ENCODE measurements around the gene BBIP1.
"Not testable (repeated sequence)": the region's sequence is repeated elsewhere in the genome, so short reads cannot be mapped to it uniquely, and the experiment has no call there.

The BBIP1 gene

DNA sequence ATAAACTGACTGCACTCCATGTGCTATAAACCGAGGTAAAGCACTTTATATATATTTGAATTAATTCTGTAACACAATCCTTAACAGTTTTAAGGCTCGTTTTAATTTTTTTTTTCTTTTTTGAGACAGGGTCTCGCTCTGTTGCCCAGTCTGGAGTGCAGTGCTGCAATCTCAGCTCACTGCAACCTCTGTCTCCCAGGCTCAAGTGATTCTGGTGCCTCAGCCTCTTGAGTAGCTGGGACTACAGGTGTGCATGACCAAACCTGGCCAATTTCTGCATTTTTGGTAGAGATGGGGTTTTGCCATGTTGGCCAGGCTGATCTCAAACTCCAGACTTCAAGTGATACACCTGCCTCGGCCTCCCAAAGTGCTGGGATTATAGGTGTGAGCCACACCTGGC is 3.4 kb downstream of the BBIP1 start:
- not testable (repeated sequence) for H3K36me3 ChIP-seq (ENCODE audit: insufficient read depth, low read length); H3K4me3 ChIP-seq (ENCODE audit: low read length); H2AFZ ChIP-seq (ENCODE audit: low read depth, low read length); H3K27me3 ChIP-seq (ENCODE audit: insufficient read depth, low read length); H3K9me3 ChIP-seq (ENCODE audit: low read length)
- peaks cover 24% of the 10 kb centered on the region for H3K4me1 ChIP-seq (ENCODE audit: insufficient read depth, low read length)

DNA sequence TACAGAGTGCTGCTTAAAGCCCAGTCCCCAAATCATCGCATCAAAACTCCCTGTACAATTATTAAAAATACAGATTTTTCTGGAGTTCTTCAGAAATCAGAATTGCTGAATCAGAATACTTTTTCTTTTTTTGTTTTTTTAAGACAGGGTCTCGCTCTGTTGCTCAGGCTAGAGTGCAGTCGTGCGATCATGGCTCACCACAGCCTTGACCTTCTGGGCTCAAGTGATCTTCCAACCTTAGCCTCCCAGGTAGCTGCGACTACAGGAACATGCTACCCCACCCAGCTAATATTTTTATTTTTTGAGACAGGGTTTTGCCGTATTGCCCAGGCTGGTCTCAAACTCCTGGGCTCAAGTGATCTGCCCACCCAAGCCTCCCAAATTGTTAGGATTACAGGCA is 3.9 kb downstream of the BBIP1 start:
- H2AFZ ChIP-seq (ENCODE audit: low read depth, low read length): no peak overlapping the region
- H3K9me3 ChIP-seq (ENCODE audit: low read length): no peaks in the 10 kb centered on the region
- no peak overlapping the region for H3K4me3 ChIP-seq (ENCODE audit: low read length)
- H3K27me3 ChIP-seq (ENCODE audit: insufficient read depth, low read length): no peaks in the 10 kb centered on the region
- peaks cover 24% of the 10 kb centered on the region for H3K4me1 ChIP-seq (ENCODE audit: insufficient read depth, low read length)
- no peaks in the 10 kb centered on the region for H3K36me3 ChIP-seq (ENCODE audit: insufficient read depth, low read length)

DNA sequence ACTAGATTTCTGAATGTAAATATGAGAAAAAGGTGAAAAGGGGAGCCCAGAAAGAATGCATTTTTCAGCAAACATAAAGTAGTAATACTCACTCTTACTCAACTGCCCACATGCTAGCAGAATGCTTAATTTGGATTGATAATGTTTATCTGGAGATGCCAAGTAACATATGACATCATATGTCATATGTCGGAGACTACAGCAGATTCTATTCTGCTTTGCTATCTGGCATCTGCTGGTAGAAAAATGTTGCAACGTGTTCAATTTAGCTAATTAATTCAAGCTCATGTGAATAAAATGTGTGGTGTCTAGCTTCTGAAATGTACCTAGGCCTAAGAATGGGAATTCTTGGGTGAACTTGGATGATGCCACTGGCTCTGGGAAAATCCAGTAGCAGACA is 4.5 kb downstream of the BBIP1 start:
- Histone ChIP-seq H2AFZ (ENCODE audit: low read depth, low read length) (no peak overlapping the region), H3K4me1 (ENCODE audit: insufficient read depth, low read length) (peaks cover 24% of the 10 kb centered on the region), H3K27me3 (ENCODE audit: insufficient read depth, low read length) (no peaks in the 10 kb centered on the region), H3K36me3 (ENCODE audit: insufficient read depth, low read length) (no peaks in the 10 kb centered on the region), H3K9me3 (ENCODE audit: low read length) (no peaks in the 10 kb centered on the region), H3K4me3 (ENCODE audit: low read length) (no peak overlapping the region)

DNA sequence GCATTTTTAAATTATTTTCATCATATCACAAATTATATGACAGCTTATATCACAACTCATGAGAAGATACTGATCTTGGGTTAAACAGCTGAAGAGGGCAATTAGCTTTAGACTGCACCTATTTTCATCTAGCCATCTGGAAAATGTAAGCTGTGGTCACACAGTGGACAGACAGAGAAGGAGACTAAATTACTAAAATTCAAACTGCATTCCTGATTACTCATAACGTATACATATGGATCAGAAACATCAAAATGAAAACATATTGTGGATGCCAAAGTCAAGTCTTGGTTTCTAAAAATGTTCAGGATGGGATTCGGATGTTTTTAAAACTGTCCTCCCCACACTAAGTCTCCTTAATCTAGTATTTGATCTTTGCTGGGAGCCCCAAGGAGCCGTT is 6.6 kb downstream of the BBIP1 start:
- no peak overlapping the region for H2AFZ ChIP-seq (ENCODE audit: low read depth, low read length)

DNA sequence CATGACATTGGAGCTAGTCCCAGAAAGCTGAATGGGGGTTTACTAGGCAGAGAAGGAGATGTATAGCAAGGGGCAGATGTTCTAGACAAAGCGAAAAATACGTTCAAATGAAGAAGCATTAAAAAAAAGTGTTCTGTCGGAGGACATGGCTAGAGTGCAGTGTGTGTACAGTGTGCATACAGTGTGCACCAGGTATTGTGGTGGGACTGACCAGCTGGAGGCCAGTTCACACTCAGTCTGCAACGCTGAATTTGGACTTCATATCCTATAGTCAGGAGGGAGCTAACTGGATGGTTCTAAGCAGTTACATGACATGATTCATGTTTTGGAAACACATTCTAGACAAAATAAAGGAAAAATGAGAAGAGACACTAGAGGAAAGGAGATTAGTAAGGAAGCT is 8.8 kb downstream of the BBIP1 start:
- H3K4me3 ChIP-seq (ENCODE audit: low read length): no peak overlapping the region

More for the DNA sequence above, 6.6 kb downstream of the BBIP1 start:
- no peak overlapping the region for H3K4me3 ChIP-seq (ENCODE audit: low read length)
- H3K4me1 ChIP-seq (ENCODE audit: insufficient read depth, low read length): peaks cover 15% of the 10 kb centered on the region
- no peaks in the 10 kb centered on the region for H3K9me3 ChIP-seq (ENCODE audit: low read length)
- H3K36me3 ChIP-seq (ENCODE audit: insufficient read depth, low read length): peaks cover 3% of the 10 kb centered on the region
- H3K27me3 ChIP-seq (ENCODE audit: insufficient read depth, low read length): no peaks in the 10 kb centered on the region

DNA sequence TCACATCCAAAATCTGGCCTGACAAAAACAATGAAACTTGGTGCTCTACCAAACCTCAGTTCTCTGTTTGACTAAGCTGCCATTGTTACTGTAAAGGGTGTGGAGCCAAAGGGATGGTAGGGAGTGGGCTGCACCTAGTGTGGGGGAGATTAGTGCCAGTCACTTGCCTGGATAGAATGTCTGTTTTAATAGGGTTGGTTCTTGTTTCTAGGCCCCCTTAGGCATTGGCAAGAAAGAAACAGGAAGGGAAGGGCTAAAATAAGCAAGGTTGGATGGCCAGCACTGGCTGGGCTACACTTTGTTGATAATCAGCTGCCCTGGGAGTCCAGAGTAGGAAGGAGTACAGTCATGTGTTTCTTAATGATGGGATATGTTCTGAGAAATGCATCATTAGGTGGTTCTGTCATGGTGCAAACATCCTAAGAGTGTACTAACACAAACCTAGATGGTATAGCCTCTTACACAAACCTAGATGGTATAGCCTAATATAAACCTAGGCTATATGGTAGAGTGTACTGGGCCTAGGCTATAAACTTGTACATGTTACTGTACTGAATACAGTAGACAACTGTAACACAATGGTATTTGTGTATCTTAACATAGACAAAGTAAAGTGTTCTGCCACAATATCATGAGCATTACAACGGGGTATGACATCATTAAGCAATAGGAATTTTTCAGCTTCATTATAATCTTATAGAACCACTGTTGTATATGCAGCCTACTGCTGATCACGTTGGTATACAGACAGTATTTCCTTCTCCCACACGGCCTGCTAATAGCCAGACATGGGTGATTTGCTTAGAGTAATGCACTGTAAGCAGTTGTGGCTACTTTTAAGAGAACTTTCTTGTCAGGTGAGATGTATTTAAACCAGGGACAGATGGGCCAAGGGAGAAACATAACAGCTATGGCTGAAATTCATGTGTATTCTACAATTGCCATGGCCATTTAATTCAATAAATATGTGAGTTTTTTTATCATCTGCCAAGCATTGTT is 15.4 kb downstream of the BBIP1 start:
- H3K4me1 ChIP-seq (ENCODE audit: insufficient read depth, low read length): no peaks in the 10 kb centered on the region
- no peaks in the 10 kb centered on the region for H3K27me3 ChIP-seq (ENCODE audit: insufficient read depth, low read length)
- no peak overlapping the region for H2AFZ ChIP-seq (ENCODE audit: low read depth, low read length)
- peaks cover 22% of the 10 kb centered on the region for H3K36me3 ChIP-seq (ENCODE audit: insufficient read depth, low read length)
- no peaks in the 10 kb centered on the region for H3K9me3 ChIP-seq (ENCODE audit: low read length)
- no peak overlapping the region for H3K4me3 ChIP-seq (ENCODE audit: low read length)

More for the DNA sequence above, 8.8 kb downstream of the BBIP1 start:
- Histone ChIP-seq H3K4me1 (ENCODE audit: insufficient read depth, low read length) (no peaks in the 10 kb centered on the region), H3K36me3 (ENCODE audit: insufficient read depth, low read length) (peaks cover 3% of the 10 kb centered on the region), H3K9me3 (ENCODE audit: low read length) (no peaks in the 10 kb centered on the region), H2AFZ (ENCODE audit: low read depth, low read length) (no peak overlapping the region), H3K27me3 (ENCODE audit: insufficient read depth, low read length) (no peaks in the 10 kb centered on the region)

DNA sequence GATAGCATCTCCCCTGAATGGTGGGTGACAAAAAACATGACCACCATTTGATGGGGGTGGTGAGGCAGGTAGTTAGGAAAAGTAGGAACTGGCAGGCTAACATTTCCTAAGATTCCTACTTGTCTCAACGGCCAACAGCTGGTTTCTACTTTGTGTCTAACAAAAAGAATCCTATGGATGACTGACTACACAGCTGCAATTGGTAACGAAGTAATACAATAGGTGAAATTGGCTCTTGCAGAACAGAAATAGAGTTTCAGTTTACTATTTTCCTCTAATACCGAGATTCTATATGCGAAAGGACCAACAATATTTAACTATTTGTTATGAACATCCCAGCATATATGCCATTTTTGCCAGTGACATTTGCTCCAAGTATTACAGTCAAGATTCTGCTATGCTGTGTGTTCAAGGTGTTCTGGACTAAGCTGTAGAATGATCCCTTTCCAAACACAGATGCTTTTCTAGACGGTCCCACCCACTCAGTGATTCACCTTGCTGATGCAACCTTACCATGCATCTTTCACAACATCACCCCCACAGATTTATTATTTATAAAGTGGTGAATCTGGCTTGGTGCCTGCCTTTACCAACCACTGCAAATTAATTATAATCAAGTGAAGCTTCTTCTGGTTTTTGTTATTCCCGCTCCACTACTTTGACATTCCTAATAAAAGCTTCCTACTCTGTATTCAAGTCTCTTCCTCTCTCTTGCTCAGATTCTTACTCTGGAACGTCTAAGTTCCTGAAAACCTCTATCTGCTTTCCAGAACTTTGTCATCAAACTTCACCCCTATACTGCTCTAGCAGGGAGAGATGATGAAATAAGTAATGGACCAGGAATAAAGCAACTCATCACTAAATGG is 16.8 kb downstream of the BBIP1 start:
- no peaks in the 10 kb centered on the region for H3K4me1 ChIP-seq (ENCODE audit: insufficient read depth, low read length)
- H2AFZ ChIP-seq (ENCODE audit: low read depth, low read length): no peak overlapping the region
- H3K9me3 ChIP-seq (ENCODE audit: low read length): no peaks in the 10 kb centered on the region
- H3K27me3 ChIP-seq (ENCODE audit: insufficient read depth, low read length): no peaks in the 10 kb centered on the region
- no peak overlapping the region for H3K4me3 ChIP-seq (ENCODE audit: low read length)
- H3K36me3 ChIP-seq (ENCODE audit: insufficient read depth, low read length): peaks cover 29% of the 10 kb centered on the region

DNA sequence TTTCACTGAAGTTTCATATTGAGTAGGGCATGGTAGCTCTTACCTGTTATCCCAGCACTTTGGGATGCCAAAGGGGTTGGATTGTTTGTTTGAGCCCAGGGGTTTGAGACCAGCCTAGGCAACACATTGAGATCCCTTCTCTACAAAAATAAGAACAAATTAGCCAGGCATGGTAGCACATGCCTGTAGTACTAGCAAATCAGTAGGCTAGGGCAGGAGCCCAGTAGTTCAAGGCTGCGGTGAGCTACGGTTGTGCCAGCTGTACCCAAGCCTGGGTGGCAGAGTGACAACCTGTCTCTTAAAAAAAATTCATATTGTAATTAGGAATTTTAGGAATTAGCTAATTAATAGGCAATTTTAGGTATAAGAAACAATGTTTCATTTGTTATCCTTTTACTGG is 18.0 kb downstream of the BBIP1 start:
- Histone ChIP-seq H3K27me3 (ENCODE audit: insufficient read depth, low read length) (no peaks in the 10 kb centered on the region), H3K36me3 (ENCODE audit: insufficient read depth, low read length) (peaks cover 39% of the 10 kb centered on the region), H2AFZ (ENCODE audit: low read depth, low read length) (no peak overlapping the region), H3K4me1 (ENCODE audit: insufficient read depth, low read length) (no peaks in the 10 kb centered on the region), H3K4me3 (ENCODE audit: low read length) (no peak overlapping the region), H3K9me3 (ENCODE audit: low read length) (no peaks in the 10 kb centered on the region)

DNA sequence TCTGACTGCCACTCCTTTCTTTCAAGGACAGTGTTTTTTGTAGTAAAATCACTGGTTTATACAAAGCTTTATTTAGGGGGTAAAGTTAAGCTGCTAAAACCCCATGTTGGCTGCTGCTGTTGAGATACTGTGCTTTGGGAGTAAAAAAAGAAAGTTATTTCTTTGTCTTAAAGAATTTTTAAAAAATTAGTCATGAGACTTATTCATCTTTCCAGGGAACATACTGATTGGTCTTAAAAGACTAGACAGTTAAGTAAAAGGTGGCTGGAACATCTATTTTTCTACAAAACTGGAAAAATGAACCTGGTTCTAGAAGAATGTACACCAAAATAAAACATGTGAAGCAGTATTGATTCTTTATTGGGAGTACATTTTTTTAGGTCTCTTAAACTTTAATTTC is 20.6 kb downstream of the BBIP1 start:
- no peaks in the 10 kb centered on the region for H3K9me3 ChIP-seq (ENCODE audit: low read length)
- H3K36me3 ChIP-seq (ENCODE audit: insufficient read depth, low read length): peaks cover 55% of the 10 kb centered on the region
- no peak overlapping the region for H3K4me3 ChIP-seq (ENCODE audit: low read length)
- H3K27me3 ChIP-seq (ENCODE audit: insufficient read depth, low read length): no peaks in the 10 kb centered on the region
- H3K4me1 ChIP-seq (ENCODE audit: insufficient read depth, low read length): no peaks in the 10 kb centered on the region
- no peak overlapping the region for H2AFZ ChIP-seq (ENCODE audit: low read depth, low read length)

DNA sequence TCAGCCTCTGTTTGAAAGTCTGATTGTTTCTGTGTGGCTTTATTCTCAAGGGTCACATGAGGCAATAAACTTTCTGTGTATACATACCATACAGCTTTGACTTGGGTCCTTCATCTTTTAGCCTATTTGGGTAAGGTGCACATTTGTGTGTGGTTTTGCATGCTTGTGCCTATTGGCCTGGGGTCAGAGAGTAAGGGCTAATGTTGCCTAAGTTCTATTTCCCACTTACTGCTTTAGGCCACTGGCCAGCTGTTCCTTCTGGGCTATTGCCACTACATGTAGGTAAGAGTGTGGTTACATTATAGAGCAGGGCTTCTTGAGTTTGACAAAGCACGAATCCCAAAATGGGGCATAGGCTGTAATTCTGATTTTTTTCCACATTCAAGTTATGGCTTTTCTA is 21.8 kb downstream of the BBIP1 start:
- no peaks in the 10 kb centered on the region for H3K4me1 ChIP-seq (ENCODE audit: insufficient read depth, low read length)
- H3K9me3 ChIP-seq (ENCODE audit: low read length): no peaks in the 10 kb centered on the region
- peaks cover 59% of the 10 kb centered on the region for H3K36me3 ChIP-seq (ENCODE audit: insufficient read depth, low read length)
- H2AFZ ChIP-seq (ENCODE audit: low read depth, low read length): no peak overlapping the region
- H3K27me3 ChIP-seq (ENCODE audit: insufficient read depth, low read length): no peaks in the 10 kb centered on the region
- no peak overlapping the region for H3K4me3 ChIP-seq (ENCODE audit: low read length)

DNA sequence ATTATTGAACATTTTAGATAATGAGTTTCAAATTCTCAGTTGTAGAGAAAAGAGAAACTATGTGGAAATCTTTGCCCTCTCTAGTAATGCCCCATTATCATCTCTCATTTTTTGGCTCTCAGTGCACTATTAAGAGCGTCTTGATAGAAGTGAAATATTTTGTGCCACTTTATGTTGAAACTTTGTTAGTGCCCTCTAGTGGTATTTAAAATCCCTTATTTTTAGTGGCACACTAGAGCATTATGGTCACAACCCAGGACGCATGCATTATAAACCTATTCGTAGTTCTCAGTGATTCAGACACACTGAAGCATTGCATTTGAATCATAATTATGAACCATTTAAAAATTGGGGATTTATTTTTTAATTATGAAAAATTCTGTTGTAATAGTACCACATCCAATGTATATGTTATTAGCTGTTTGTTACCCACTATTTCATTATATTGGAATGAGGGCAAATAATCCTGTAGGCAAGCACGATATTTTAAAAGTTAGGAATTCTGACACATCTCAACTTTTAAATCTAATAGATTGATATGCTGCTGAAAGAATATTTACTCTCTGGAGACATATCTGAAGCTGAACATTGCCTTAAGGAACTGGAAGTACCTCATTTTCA is 25.3 kb downstream of the BBIP1 start:
- no peak overlapping the region for H3K4me3 ChIP-seq (ENCODE audit: low read length)
- no peaks in the 10 kb centered on the region for H3K4me1 ChIP-seq (ENCODE audit: insufficient read depth, low read length)
- no peak overlapping the region for H2AFZ ChIP-seq (ENCODE audit: low read depth, low read length)
- peaks cover 66% of the 10 kb centered on the region for H3K36me3 ChIP-seq (ENCODE audit: insufficient read depth, low read length)
- H3K27me3 ChIP-seq (ENCODE audit: insufficient read depth, low read length): no peaks in the 10 kb centered on the region
- H3K9me3 ChIP-seq (ENCODE audit: low read length): no peaks in the 10 kb centered on the region

DNA sequence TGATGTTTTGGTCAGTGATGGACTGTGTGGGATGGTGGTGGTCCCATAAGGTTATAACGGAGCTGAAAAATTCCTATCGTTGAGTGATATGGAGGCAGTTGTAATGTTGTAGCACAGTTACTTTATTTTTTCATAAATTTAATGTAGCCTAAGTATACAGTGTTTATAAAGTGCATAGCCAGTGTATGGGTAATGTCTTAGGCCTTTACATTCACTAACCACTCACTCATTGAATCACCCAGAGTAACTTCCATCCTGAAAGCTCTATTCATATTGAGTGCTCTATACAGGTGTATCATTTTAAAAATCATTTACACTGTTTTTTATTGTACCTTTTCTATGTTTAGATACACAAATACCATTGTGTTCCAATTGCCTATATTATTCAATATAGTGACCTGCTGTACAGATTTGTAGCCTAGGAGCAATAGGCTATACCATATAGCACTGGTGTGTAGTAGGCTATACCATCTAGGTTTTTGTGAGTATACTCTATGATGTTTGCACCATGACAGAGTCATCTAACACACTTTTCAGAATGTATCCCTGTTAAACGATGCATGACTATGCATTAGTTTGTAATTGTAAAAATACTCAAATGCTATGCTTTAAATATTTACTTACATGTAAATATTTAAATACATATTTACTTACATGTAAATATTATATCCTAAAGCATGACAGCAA is 26.2 kb downstream of the BBIP1 start:
- H3K4me3 ChIP-seq (ENCODE audit: low read length): no peak overlapping the region
- H2AFZ ChIP-seq (ENCODE audit: low read depth, low read length): no peak overlapping the region
- H3K9me3 ChIP-seq (ENCODE audit: low read length): no peaks in the 10 kb centered on the region
- no peaks in the 10 kb centered on the region for H3K4me1 ChIP-seq (ENCODE audit: insufficient read depth, low read length)
- H3K36me3 ChIP-seq (ENCODE audit: insufficient read depth, low read length): peaks cover 59% of the 10 kb centered on the region
- no peaks in the 10 kb centered on the region for H3K27me3 ChIP-seq (ENCODE audit: insufficient read depth, low read length)
